ENCODE results near the gene MRPS15.
"Not testable (repeated sequence)": the region's sequence is repeated elsewhere in the genome, so short reads cannot be mapped to it uniquely, and the experiment has no call there.

Gene MRPS15

DNA sequence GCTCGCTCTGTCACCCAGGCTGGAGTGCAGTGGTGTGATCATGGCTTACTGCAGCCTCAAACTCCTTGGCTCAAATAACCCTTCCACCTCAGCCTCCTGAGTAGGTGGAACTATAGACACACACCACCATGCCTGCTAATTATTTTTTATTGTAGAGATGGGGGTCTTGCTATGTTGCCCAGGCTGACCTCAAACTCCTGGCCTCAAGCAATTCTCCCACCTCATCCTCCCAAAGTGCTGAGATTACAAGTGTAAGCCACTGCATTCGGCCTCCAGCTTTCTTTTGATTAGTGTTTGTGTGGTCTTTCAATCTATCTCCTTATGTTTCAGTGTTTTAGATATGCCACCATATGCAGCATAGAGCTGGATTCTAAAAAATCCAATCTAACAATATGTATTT is 38.4 kb upstream of the MRPS15 start:
- no peaks in the 10 kb centered on the region for H3K4me1 ChIP-seq (ENCODE audit: control insufficient read depth, insufficient read depth, low read length)
- POLR2A ChIA-PET: no interaction called here
- no peaks in the 10 kb centered on the region for H3K36me3 ChIP-seq (ENCODE audit: control insufficient read depth in 2 of 2, insufficient read depth in 1 of 2, low read length in 2 of 2)
- H3K9me3 ChIP-seq (ENCODE audit: control insufficient read depth, insufficient read depth, low read depth, low read length): no peaks in the 10 kb centered on the region
- TF ChIP-seq ZNF221 (tag by site-specific recombination; IDR thresholded peaks at IDR 0.05; ENCODE audit: borderline replicate concordance) (no peak), ZNF121 (tag by site-specific recombination; IDR thresholded peaks at IDR 0.05) (peak; percentile 78; the same call in 1 of the 2 replicates)
- H3K4me3 ChIP-seq (ENCODE audit: low read depth, low read length): no peak overlapping the region
- H3K27ac ChIP-seq (ENCODE audit: extremely low read depth, low read depth, low read length): no peak overlapping the region
- CTCF ChIA-PET: interaction anchor here (0.5 to 2.5 kb wide), 3 partner anchors 12 to 20 kb away, joined by 3 to 7 read pairs (median 7); no protein-coding TSS in a partner anchor

DNA sequence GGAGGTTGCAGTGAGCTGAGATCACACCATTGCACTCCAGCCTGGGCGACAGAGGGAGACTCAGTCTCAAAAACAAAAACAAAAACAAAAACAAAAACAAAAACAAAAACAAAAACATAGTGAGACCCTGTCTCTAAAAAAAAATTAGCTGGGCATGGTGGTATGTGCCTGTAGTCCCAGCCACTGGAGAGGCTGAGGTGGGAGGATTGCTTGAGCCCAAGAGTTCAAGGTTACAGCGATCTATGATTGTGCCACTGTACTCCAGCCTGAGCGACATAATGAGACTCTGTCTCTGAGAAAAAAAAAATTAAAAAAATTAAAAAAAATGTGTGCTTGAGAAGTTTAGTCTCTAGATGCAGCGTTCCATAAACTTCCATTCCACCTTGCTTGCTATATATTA is 37.7 kb upstream of the MRPS15 start:
- H3K36me3 ChIP-seq (ENCODE audit: control insufficient read depth in 2 of 2, insufficient read depth in 1 of 2, low read length in 2 of 2); POLR2A ChIA-PET; H3K9me3 ChIP-seq (ENCODE audit: control insufficient read depth, insufficient read depth, low read depth, low read length); H3K27ac ChIP-seq (ENCODE audit: extremely low read depth, low read depth, low read length); H3K4me3 ChIP-seq (ENCODE audit: low read depth, low read length); H3K4me1 ChIP-seq (ENCODE audit: control insufficient read depth, insufficient read depth, low read length): not testable (repeated sequence)
- CTCF ChIA-PET: interaction anchor here (0.6 to 1.3 kb wide), 2 partner anchors 14 to 50 kb away, joined by 3 to 6 read pairs; no protein-coding TSS in a partner anchor

DNA sequence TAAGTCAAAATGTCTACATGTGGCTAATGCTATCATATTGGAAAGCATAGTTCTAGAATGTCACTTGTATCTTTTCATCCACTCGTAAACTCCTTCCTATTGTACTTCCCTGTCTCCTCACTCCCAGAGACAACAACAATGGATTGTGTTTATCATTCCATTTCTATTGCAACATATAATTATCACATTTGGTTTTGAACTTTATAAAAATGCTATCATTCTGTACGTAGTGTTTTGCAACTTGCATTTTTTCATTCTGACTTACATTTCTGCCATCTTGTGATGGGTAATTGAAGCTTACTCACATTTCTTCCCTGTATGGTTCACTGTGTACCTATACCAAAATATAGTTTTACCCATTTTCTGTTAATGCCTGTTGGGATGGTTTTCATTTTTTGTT is 33.0 kb upstream of the MRPS15 start:
- no peaks in the 10 kb centered on the region for H3K4me1 ChIP-seq (ENCODE audit: control insufficient read depth, insufficient read depth, low read length)
- CTCF ChIA-PET: interaction anchor here (0.5 to 3.5 kb wide), 2 partner anchors 19 to 207 kb away, joined by 4 to 18 read pairs; no protein-coding TSS in a partner anchor
- POLR2A ChIA-PET: no interaction called here
- no peak overlapping the region for H3K27ac ChIP-seq (ENCODE audit: extremely low read depth, low read depth, low read length)
- no peaks in the 10 kb centered on the region for H3K9me3 ChIP-seq (ENCODE audit: control insufficient read depth, insufficient read depth, low read depth, low read length)
- TF ChIP-seq, protein P1, sequence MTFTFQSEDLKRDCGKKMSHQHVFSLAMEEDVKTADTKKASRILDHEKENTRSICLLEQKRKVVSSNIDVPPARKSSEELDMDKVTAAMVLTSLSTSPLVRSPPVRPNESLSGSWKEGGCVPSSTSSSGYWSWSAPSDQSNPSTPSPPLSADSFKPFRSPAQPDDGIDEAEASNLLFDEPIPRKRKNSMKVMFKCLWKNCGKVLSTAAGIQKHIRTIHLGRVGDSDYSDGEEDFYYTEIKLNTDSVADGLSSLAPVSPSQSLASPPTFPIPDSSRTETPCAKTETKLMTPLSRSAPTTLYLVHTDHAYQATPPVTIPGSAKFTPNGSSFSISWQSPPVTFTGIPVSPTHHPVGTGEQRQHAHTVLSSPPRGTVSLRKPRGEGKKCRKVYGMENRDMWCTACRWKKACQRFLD (tag by site-specific recombination; IDR thresholded peaks at IDR 0.05): no peak
- TF ChIP-seq SP7 (tag by site-specific recombination; IDR thresholded peaks at IDR 0.05): peak; percentile 33; the same call in 1 of the 2 replicates
- no peak overlapping the region for H3K4me3 ChIP-seq (ENCODE audit: low read depth, low read length)
- H3K36me3 ChIP-seq (ENCODE audit: control insufficient read depth in 2 of 2, insufficient read depth in 1 of 2, low read length in 2 of 2): no peaks in the 10 kb centered on the region

DNA sequence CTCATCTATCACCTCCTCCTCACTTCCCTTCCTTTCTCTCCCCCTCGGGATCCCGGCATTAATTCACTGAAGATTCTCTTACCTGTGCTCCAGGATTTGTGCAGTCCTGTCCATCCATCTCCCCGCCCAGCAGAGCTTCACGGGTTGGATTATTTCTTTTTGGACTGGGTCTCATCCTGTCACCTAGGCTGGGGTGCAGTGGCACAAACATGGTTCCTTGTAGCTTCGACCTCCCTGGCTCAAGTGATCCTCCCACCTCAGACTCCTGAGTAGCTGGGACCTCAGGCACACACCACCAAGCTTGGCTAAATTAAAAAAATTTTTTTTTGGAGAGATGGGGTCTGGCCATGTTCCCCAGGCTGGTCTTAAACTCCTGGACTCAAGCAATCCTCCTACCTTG is 30.8 kb upstream of the MRPS15 start:
- no peaks in the 10 kb centered on the region for H3K4me1 ChIP-seq (ENCODE audit: control insufficient read depth, insufficient read depth, low read length)
- ChIA-PET CTCF (no interaction called here), POLR2A (no interaction called here)
- TF ChIP-seq SP3 (tag by site-specific recombination; IDR thresholded peaks at IDR 0.05) (no peak), ZNF175 (tag by site-specific recombination; IDR thresholded peaks at IDR 0.05) (no peak), MYNN (tag by site-specific recombination; IDR thresholded peaks at IDR 0.05; ENCODE audit: borderline replicate concordance) (no peak), ZSCAN16 (tag by site-specific recombination; IDR thresholded peaks at IDR 0.05) (no peak), IKZF3 (tag by site-specific recombination; IDR thresholded peaks at IDR 0.05) (no peak)
- H3K27ac ChIP-seq (ENCODE audit: extremely low read depth, low read depth, low read length): no peak overlapping the region
- no peaks in the 10 kb centered on the region for H3K9me3 ChIP-seq (ENCODE audit: control insufficient read depth, insufficient read depth, low read depth, low read length)
- no peak overlapping the region for H3K4me3 ChIP-seq (ENCODE audit: low read depth, low read length)
- H3K36me3 ChIP-seq (ENCODE audit: control insufficient read depth in 2 of 2, insufficient read depth in 1 of 2, low read length in 2 of 2): no peaks in the 10 kb centered on the region

DNA sequence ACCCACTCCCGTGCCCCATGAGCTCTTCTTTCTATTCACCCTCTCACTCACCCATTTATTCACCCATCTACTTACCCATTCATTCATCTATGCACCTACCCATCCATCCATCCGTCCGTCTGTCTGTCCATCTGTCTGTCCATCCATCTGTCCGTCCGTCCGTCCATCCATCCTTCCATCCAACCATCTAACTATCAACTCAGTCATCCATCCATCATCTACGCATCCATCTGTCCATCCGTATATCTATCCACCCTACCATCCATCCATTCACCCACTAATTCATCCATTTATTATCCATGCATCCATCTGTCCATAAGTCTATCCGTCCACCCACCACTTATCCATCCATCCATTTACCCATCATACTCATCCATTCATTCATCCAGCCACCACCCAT is 29.3 kb upstream of the MRPS15 start:
- POLR2A ChIA-PET: no interaction called here
- Histone ChIP-seq H3K4me1 (ENCODE audit: control insufficient read depth, insufficient read depth, low read length) (no peaks in the 10 kb centered on the region), H3K4me3 (ENCODE audit: low read depth, low read length) (no peak overlapping the region), H3K9me3 (ENCODE audit: control insufficient read depth, insufficient read depth, low read depth, low read length) (no peaks in the 10 kb centered on the region), H3K27ac (ENCODE audit: extremely low read depth, low read depth, low read length) (no peak overlapping the region), H3K36me3 (ENCODE audit: control insufficient read depth in 2 of 2, insufficient read depth in 1 of 2, low read length in 2 of 2) (no peaks in the 10 kb centered on the region)
- CTCF ChIA-PET: interaction anchor here (0.6 to 1.9 kb wide), 3 partner anchors 23 to 445 kb away, joined by 3 to 10 read pairs (median 3); no protein-coding TSS in a partner anchor
- TF ChIP-seq SP2 (tag by site-specific recombination; IDR thresholded peaks at IDR 0.05) (no peak), ZNF366 (tag by site-specific recombination; conservative IDR thresholded peaks at IDR 0.05) (peak; percentile 91), ZNF776 (tag by site-specific recombination; IDR thresholded peaks at IDR 0.05; ENCODE audit: borderline replicate concordance) (0 out of 2 replicates have a peak, but pooled peaks have one; percentile 25)
